ENCODE data around the gene CSNK2A3.
"Not testable (repeated sequence)": the region's sequence is repeated elsewhere in the genome, so short reads cannot be mapped to it uniquely, and the experiment has no call there.

Gene CSNK2A3

GRCh38 chr11:11380883-11381282 is 27.8 kb upstream of the CSNK2A3 start:
- H3K27ac ChIP-seq = no peak overlapping the region
- DNase-seq (ENCODE audit: low read depth, low spot score) = no peak

DNA sequence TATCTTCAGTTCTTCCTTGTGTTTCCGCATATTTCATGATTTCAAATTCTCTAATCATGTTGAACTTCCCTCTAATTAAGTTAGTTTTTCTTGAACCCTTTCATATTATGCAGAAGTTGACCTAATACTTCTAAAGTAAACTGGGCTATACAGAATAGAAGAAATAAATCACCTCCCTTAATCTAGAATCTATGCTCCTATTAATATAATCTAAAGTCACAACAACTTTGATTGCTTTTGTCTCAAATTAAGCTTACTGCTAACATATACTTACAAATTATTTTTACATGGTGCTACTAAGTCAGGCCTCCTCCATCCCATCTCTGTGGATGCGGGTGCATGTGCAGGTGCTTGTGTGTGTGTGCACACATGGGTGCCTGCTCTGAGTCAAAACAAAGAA is 27.3 kb upstream of the CSNK2A3 start:
- no peak for DNase-seq (ENCODE audit: low read depth, low spot score)
- H3K27ac ChIP-seq = no peak overlapping the region

DNA sequence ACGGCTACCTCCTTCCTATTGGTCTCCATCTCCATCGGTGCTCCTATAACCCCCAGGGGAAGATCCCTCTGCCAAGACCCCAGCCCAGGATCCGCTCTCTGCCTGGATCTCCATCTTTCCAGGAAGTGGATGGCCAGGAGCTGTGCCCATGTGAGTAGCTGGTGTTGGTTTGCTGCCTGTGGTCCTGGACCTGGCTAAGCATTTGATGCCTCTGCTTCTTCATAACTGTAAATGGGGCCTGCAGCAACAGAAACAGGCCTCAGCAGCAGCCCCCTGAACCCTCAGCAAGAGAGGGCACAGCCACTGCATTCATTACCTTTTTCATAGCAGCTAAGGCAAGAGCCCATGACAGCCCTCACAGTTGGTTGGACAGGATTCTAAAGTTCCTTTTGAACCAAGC is 26.6 kb upstream of the CSNK2A3 start:
- DNase-seq (ENCODE audit: low read depth, low spot score) = no peak
- H3K27ac ChIP-seq = no peak overlapping the region

- no peak overlapping the region for H3K27ac ChIP-seq
- no peak for DNase-seq (ENCODE audit: low read depth, low spot score)
These were observed 25.3 kb upstream of the CSNK2A3 start for GRCh38 chr11:11378184-11378940.

GRCh38 chr11:11374358-11375148 is 21.5 kb upstream of the CSNK2A3 start:
- no peak for DNase-seq (ENCODE audit: low read depth, low spot score)
- H3K27ac ChIP-seq = no peak overlapping the region

DNA sequence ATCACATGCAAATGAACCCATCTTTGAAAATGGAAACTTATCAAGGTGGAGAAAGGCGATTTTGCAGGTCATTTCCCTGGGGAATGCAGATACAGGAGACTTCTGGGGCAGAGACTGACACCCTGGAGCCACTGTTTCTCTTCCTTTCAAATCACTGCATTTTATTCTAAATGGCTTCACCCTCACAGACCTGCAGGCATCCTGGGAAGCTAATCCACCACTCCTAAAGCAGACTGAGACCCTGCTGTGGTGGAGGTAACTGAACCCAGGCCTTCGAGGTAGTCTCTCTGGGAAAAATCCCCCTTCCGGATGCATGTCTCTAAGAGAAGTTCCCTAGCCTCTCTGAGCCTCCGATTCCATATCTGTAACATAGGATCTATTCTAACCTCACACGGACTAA is 20.9 kb upstream of the CSNK2A3 start:
- no peak overlapping the region for H3K27ac ChIP-seq
- DNase-seq (ENCODE audit: low read depth, low spot score) = no peak

DNA sequence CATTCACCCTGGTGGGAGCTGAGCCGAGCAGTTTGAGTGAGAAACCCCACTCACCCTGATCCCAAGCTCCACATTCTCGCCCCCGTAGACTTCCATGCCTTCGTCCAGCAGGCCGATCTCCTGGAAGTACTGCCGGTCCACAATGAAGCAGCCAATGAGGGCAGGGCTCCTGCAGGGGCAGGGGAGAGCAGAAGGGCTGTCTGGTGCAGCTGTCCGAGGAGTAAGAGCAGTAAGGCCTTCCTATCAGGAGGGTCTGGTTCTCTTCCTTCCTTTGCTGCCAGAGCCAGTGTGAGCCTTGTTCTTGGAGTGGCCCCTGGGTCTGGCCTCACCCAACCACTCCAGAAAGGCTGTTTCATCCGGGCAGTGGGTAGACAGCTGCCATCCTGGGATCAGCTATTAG is 19.4 kb upstream of the CSNK2A3 start:
- DNase-seq (ENCODE audit: low read depth, low spot score) = no peak
- no peak overlapping the region for H3K27ac ChIP-seq

DNA sequence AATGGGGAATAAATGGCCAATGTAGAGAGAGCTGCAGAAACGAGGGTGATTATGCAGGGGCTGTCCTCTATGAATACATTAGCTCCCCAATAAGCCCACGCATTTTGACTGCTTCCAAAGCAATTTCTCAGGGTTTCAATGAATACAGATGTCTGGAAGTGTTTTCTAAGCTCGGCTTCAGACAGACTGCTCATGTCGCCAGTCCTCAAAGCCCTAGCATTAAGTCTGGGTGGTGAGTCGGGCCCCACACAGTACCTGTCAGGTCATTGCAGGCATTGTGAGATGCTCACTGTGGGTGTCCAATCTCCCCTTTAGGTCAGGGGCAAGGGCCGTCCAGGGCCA is 17.9 kb upstream of the CSNK2A3 start:
- no peak overlapping the region for H3K27ac ChIP-seq
- DNase-seq (ENCODE audit: low read depth, low spot score) = no peak

DNA sequence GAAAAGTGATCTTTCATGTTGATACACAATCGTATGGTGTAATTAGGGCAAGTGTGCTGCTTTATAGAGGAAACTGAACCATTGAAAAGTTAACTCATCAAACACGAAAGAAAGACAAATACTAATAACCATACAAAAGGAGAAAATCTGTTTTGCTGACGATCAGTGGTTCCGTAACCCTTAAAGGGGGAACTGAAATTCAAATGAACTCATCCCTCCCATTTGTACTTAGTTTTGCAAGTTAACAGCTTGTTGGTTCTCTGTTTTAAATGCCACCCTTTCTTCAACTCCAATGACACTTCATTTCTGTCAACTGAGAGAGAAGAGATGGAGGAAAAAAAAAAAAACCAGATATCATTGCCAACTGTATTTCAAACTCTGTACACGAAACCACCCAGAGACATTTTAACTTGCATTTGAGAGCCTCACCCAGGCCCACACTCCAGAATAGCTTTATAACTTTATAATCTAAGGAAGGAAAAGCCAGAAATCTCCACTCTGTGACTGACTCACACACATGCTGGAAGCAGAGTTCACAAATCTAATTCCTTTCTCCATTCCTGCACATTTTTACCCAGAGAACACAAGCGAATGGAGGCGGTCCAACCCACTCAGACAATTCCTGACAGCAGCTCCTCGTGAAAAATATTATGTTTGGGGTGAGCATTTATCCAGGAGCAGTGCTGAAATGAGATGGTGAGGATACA is 17.4 kb upstream of the CSNK2A3 start:
- no peak for DNase-seq (ENCODE audit: low read depth, low spot score)
- no peak overlapping the region for H3K27ac ChIP-seq

DNA sequence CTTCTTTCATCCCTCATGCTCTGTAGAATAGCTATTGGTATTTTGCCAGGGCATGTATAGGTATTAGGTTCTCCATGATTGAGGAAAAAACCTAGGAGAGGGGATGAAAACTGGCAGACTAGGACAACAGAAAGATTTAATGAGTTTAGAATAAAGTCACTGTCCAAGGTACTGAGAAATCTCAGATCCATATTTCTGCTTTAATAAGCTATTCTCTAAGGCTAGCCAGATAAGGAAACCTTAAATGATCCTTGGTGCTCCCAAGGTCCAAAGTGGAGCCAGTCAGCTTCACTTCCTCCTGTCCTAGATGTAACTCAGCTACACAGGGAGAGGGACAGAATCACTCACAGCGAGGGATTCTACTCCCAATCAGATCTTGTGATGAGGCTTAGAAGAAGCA is 13.7 kb upstream of the CSNK2A3 start:
- H3K27ac ChIP-seq = no peak overlapping the region
- DNase-seq (ENCODE audit: low read depth, low spot score) = no peak

- no peak overlapping the region for H3K27ac ChIP-seq
- no peak for DNase-seq (ENCODE audit: low read depth, low spot score)
These were observed 10.6 kb upstream of the CSNK2A3 start for GRCh38 chr11:11363674-11364073.

- no peak overlapping the region for H3K27ac ChIP-seq
- DNase-seq (ENCODE audit: low read depth, low spot score) = no peak
These were observed 6.6 kb upstream of the CSNK2A3 start for GRCh38 chr11:11359611-11360010.

- no peak for DNase-seq (ENCODE audit: low read depth, low spot score)
- H3K27ac ChIP-seq = no peak overlapping the region
These were observed 3.8 kb upstream of the CSNK2A3 start for GRCh38 chr11:11356842-11357241.

- not testable (repeated sequence) for DNase-seq (ENCODE audit: low read depth, low spot score); H3K27ac ChIP-seq
These were observed 1.2 kb downstream of the CSNK2A3 start for GRCh38 chr11:11351851-11352250.

GRCh38 chr11:11351042-11351586 is 1.9 kb downstream of the CSNK2A3 start:
- H3K27ac ChIP-seq = no peak overlapping the region
- no peak for DNase-seq (ENCODE audit: low read depth, low spot score)

- no peak for DNase-seq (ENCODE audit: low read depth, low spot score)
- H3K27ac ChIP-seq = no peak overlapping the region
These were observed 3.1 kb downstream of the CSNK2A3 start for GRCh38 chr11:11349870-11350337.

GRCh38 chr11:11349106-11349825 is 3.8 kb downstream of the CSNK2A3 start:
- H3K27ac ChIP-seq = no peak overlapping the region
- DNase-seq (ENCODE audit: low read depth, low spot score) = no peak

- no peak for DNase-seq (ENCODE audit: low read depth, low spot score)
These were observed 4.7 kb downstream of the CSNK2A3 start for GRCh38 chr11:11348303-11348702.

DNA sequence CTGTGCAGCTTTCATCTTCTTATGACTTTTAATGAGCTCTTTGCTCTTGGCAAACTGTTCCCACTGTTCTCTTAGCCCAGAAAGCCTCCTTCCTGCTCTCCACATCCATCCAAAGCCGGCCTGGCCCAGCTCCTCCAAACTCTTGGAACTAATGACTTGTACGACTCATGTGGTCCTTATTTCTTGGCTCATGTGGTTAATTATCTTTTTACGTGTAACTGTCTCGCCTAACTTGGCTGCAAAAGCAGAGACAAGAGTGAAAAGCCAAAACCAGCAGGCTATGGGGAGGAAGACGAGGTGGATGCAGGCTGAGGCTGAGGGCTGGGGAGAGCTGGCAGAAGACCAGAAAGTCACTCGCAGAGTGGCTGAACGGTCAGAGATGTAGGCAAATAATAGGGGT is 5.5 kb downstream of the CSNK2A3 start:
- no peak for DNase-seq (ENCODE audit: low read depth, low spot score)
- H3K27ac ChIP-seq = no peak overlapping the region

More at GRCh38 chr11:11348303-11348702, 4.7 kb downstream of the CSNK2A3 start:
- no peak overlapping the region for H3K27ac ChIP-seq

DNA sequence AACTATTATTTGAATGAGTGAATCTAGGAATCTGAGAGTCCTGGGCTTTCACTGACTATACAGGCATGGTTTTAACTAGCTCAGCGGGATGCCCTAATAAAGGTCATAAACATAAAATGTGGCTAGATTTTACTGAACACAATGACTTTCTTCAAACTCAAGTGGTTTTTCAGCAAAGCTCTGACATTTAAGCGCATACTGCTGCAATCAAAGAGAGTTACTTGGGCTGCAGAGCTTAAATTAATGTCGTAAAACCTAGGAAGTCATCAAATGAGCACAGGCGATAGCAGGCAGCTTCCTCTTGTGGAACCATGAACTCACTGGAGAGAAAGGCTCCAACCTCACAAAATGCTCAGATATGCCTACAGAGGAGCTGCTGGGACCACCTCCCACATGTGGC is 6.7 kb downstream of the CSNK2A3 start:
- H3K27ac ChIP-seq = no peak overlapping the region
- DNase-seq (ENCODE audit: low read depth, low spot score) = no peak

Measured in epithelial cell of prostate (primary cell).